Left colon (tissue), 2 donors: ENCODE results near the gene ZNF18. TPM values are rescaled to one million over a fixed set of nuclear protein-coding genes. Genes with fewer than 3 reads are reported as not detected.
"Not testable (repeated sequence)": the region's sequence is repeated elsewhere in the genome, so short reads cannot be mapped to it uniquely, and the experiment has no call there.

Experiments used
- ATAC-seq: fragments of 200-7000 bp; cut with Tn5 transposase; one replicate; pipeline ENCODE4 v1.9.1; 2020; ENCODE audit warnings: mild to moderate bottlenecking, moderate library complexity
- DNase-seq, 2 donors: peaks; one replicate each; pipeline ENCODE4 v3.0.0-alpha.2; 2020
- intact Hi-C, 2 donors: fragments of 100-400 bp; cut with DNase I in 1 of 2; cut with micrococcal nuclease in 1 of 2; formaldehyde crosslinking; loops; one replicate each; pipeline versions ENCODE4 v1.11.2 to v1.14.0; 2022; cut with DNase I, micrococcal nuclease
- total RNA-seq, 2 donors: library from RNA; stranded (reverse); fragmentation: NEBNext Ultra II Directional; extraction: Animal tissue kit (Norgen Biotek cat#: 25700); gene quantifications; one replicate each; pipeline ENCODE4 v1.2.1, GENCODE V29; 2021
- donor health status: DM: no; HTN: no; CAD: no.
- donor health status: DM: yes; HTN: yes; CAD: no.

ZNF18 gene
- total RNA-seq, 2 donors from 2014 or later, result 5.7 to 8.3 TPM

DNA sequence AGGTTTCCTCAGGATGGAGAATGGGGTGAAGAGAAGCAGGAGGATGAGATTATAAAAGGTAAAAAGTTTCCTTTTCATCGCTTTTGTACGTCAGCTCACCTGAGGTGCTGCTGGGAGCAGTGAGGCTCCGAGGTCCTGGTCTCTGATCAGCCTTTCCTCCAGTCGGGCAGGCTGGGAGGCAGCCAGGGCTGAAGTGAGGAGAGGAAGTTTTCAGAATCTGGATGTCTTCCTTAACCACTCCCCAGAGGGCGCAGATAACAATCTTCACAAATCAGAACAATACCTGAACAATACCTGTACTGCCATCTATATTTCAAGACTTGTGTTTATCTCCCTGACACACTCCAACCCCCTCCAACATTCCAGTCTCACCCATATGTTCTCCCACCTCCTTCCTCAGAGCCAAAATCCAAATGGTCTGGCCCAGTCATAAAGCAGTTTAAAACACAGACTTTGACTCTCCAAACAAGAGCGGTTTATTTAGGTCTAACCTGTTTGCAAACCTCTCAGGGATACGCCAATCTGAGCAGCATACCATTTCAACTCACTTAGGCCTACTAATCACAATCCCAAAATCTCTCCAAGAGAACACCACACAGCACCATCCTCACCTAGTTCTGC, 6.8 kb downstream of the ZNF18 start:
- DNase-seq (peak in 1 of 2 donors; percentile 40), ATAC-seq (peak; percentile 80)
- intact Hi-C loops, result no loop called here

DNA sequence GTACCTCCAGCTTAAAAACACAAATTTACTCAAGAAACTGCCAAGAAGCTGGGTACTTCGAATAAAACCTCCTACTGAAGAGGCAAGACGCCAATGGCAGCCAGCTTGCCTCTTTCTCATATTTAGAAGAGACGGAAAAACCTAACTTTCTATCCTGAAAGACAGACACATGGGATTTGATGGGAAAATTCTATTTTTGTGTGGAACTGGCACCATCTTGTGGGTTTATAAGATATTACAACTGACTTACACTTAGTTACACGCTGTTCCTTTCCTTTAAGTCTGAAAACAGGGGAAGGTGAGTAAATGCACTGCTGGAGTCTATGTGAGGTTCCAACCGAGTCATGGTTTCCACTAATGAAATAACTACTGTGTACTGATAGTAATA, 10.3 kb downstream of the ZNF18 start:
- intact Hi-C loops, result loop anchor here in 1 of 2 donors (10.0 kb wide), 1 partner anchor 1112 kb away; no protein-coding TSS in a partner anchor
- DNase-seq, result no peak
- no peak for ATAC-seq

DNA sequence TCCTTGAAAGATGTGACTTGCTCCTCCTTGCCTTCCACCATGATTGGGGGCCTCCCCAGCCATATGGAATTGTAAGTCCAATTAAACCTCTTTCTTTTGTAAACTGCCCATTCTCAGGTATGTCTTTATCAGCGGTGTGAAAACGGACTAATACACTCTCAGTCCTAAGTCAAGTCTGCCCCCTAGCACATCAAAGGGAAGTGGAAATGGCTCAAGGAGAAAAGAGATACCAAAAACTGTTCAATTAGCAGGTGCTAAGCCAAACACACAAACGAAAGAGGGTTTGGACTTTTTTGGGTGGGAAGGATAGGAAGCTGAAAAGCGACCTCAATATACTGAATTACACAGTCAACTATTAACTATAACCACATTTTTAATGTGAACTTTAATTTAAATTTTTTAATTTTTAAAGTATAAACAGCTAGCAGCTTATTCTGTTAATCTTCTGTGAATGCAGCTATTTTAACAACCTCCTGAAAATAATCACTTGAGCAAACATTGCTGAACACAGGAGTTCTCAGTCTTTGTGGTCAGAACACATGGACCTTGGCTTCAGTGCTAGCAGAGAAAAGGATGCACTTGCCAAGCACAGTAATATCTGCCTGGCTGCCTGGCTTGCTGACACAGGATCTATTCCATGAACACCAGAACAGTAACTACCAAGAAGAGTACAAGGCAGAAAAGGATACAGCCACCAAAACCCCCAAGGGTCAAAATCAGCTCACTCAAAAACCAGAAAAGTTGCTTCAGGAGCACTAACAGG, 10.9 kb downstream of the ZNF18 start:
- no peak for ATAC-seq
- DNase-seq, result no peak
- intact Hi-C loops, result loop anchor here in 1 of 2 donors (10.0 kb wide), 1 partner anchor 1112 kb away; no protein-coding TSS in a partner anchor

DNA sequence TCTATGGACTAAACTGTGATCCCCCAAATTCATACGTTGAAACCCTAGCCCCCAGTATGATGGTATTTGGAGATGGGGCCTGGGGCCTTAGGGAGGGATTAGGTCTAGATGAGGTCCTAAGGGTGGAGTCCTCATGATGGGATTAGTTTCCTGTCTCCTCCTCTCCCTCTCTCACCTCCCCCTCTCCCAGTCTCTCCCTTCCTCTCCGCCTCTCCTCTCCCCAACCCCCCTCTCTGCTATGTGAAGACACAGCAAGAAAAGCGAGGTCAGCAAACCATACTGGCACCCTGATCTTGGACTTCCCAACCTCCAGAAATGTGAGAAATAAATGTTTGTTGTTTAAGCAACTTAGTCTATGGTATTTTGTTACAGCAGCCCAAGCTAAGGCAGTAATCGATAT, 15.4 kb downstream of the ZNF18 start:
- DNase-seq (no peak), ATAC-seq (no peak)
- intact Hi-C loops, result loop anchor here in 1 of 2 donors (10.0 kb wide), 1 partner anchor 1107 kb away; no protein-coding TSS in a partner anchor

DNA sequence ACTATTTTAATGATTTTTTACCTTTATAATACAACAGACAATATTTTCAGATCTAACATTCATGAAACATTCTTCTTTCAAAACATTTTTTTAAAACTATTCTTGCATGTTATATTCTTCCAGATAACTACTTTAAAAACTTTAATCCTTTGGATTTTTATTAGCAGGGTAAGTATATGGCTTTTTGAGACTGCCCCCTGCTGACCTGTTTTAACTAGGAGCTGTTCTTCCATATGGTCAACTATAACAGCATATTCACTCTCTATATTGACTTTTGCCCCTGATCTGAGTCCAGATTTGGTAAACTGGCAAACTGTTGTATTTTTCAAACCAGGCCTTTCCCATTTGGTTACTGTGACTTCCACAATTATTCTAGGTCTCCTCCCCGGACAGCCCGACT, 16.5 kb downstream of the ZNF18 start:
- no peak for ATAC-seq

DNA sequence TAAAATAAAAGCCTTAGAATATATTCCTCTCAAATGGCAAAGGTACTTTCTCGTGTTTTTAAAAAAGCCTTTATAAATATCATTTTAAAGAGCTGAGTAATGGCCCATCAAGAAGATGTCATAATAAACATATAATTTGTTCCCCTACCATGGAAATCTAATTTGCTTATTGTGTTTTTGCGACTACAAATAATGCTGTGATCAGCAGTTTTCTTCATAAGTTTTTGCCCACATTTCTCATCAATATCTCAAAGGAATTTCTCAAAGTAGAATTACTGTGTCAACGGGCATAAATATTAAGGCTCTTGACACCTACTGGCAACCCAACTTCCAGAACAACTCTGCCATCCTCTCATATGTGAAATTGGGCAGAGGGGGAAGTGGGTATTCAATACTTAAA, 17.5 kb downstream of the ZNF18 start:
- ATAC-seq, result no peak
- DNase-seq, result no peak
- intact Hi-C loops, result loop anchor here in 1 of 2 donors (10.0 kb wide), 1 partner anchor 1105 kb away; no protein-coding TSS in a partner anchor

More for the DNA sequence above, 16.5 kb downstream of the ZNF18 start:
- intact Hi-C loops, result loop anchor here in 1 of 2 donors (10.0 kb wide), 1 partner anchor 1106 kb away; no protein-coding TSS in a partner anchor
- DNase-seq, result no peak

DNA sequence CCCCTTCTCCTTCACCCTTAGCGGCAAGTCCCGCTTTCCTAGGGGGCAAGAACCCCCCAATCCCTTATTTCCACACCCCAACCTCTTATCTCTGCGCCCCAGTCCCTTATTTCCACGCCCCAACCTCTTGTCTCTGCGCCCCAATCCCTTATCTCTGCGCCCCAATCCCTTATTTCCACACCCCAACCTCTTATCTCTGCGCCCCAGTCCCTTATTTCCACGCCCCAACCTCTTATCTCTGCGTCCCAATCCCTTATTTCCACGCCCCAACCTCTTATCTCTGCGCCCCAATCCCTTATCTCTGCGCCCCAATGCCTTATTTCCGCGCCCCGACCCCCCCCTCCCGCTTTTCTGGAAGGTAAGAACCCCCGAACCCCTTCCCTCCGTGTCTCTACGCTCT, 24.5 kb downstream of the ZNF18 start:
- ATAC-seq, intact Hi-C loops, DNase-seq: not testable (repeated sequence)

DNA sequence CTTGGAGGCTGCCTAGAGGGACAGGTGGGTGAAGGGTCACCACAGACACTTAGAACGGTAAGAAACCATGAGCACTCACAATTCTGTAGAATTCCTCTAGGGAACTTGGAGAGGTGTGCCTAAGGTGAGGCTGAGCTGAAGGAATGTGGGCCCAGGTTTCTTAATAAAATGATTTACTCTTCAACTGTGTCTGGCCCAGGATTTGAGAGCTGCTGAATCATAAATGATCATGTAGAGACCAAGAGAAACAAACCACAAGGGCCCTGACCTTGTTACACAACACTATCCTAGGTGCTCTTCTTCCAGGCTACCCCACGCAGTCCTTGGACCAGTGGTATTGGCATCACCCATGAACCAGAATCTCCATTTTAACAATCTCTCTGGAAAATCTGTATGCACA, 27.7 kb downstream of the ZNF18 start:
- no peak for ATAC-seq
- intact Hi-C loops, result no loop called here
- no peak for DNase-seq

DNA sequence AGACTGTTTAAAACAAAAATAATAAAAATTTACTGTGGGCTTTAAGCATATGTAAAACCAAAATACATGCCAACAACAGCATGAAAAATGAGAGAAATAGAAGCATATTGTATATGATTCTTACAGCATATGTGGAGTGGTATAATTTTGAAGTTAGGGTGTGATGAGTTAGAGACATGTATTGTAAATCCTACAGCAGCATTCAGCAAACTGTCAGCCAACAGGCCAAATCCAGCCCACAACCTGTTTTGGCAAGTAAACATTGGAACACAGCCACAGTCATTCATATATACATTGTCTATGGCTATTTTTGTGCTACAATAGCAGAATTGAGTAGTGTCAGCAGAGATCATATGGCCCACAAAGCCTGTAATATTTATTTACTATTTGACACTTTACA, 42.3 kb downstream of the ZNF18 start:
- DNase-seq (no peak), ATAC-seq (no peak)
- intact Hi-C loops, result no loop called here

DNA sequence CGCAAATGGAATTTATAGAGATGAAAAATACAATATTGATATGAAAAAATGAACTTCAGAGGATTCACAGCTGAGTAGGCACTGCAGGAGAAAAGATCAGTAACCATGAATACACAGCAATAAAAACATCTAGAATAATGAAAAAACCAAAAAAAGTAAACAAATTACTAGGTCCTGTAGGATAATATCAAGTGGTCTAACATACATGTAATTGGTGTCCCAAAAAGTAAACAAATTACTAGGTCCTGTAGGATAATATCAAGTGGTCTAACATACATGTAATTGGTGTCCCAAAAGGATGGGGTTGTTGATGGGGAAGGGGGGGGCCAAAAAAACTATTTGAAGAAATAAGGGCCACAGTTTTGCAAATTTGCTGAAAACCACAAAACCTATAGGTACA, 43.4 kb downstream of the ZNF18 start:
- intact Hi-C loops, result no loop called here
- DNase-seq (no peak), ATAC-seq (no peak)

DNA sequence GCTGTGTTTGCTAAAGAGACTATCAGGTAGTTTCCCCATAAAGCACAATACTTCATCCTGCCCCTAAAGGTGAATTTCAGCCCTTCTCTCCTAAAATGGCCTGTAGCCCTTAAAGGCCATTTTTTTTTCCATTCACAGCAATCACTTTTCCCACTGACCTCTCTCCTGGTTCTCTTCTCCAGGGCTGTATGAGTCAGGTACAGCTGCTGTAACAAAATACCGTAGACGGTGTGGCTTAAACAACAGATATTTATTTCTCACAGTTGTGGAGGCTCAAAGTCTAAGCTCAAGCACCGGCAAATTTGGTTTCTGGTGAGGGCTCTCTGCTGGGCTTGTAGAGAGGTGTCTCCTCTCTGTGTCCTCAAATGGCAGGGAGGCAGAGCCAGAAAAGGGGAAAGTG, 44.7 kb downstream of the ZNF18 start:
- DNase-seq, result no peak
- ATAC-seq, result no peak
- intact Hi-C loops, result no loop called here

DNA sequence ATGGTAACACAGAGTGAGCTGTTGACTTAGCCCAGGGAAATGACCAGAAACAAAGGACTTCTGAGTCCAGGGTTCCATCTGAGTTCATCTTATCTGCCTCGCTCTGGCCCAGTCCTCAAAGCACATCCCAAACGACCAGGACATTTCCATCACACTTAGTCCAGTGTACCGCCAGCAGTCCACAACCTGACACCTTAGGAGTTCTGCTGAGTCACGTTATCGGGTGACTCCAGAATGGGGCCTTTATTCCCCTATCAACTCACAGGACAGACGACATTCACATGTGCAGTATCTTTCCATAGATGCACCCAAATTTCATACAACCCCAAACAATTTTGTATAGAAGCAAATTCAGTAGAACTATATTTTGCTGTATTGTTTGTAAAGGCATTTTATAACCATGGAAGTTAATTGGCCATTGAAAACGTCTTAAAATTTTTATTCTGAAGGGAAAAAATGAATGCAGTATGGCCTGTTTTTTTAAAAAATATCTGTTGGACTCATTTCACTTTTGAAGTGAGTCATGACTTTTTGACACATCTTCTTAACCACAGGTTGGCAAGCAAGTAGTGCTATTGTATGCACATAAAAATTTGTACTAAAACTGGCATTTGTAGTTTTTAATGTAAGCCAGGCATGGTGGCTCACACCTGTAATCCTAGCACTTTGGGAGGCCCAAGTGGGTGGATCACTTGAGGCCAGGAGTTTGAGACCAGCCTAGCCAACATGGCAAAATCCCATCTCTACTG, 46.3 kb downstream of the ZNF18 start:
- DNase-seq (no peak), ATAC-seq (no peak)
- intact Hi-C loops, result no loop called here

DNA sequence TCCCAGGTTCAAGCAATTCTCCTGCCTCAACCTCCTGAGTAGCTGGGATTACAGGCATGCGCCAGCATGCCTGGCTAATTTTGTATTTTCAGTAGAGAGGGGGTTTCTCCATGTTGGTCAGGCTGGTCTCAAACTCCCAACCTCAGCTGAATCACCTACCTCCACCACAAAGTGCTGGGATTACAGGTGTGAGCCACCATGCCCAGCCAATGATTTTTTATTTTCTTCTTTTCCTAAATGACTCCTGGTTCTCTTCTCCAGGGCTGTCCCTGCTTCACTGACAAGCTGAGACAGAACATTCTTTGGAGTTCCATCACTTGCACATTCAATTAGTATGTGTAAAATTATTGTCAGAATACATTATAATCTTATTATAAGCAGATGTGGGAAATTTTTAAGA, 47.7 kb downstream of the ZNF18 start:
- intact Hi-C loops, ATAC-seq, DNase-seq: not testable (repeated sequence)

DNA sequence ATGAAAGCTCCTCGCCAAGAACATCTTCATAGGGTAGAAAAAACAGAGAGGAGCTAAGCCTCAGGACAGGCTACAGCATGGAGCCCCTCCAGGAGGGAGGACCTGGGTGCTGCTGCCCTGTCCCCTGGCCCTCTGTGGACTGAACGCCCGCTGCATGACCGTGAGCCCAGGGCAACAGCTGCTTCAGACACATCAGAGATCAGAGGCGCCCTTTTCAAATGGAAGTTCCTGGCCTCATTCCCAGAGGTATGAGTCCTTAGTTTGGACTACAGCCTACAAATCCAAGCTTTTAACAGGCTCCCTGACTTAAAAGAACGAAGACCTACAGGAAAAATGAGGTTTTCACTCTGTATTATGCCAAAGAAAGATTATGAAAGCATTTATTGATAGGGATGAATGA, 48.5 kb downstream of the ZNF18 start:
- DNase-seq, result no peak
- no peak for ATAC-seq
- intact Hi-C loops, result no loop called here

DNA sequence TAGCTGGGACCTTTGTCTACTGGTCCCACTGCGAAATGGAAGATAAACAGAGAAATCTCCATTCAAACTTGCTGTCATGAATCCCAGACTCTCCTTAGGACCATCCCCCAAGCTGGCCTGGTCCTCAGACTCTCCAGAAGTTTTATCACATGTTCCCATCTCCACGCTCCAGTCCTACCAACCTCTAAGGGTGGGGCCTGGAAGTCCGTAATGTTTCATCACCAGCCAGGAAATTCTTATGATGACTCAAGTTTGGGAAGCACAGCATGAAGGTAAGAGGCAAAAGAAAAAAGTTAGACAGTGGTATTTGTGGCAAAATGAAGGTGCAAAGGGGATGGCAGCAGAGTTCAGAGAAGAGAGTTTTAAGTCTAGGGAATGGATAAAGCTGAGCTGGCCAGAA, 52.7 kb downstream of the ZNF18 start:
- ATAC-seq (no peak), DNase-seq (no peak)
- intact Hi-C loops, result no loop called here

DNA sequence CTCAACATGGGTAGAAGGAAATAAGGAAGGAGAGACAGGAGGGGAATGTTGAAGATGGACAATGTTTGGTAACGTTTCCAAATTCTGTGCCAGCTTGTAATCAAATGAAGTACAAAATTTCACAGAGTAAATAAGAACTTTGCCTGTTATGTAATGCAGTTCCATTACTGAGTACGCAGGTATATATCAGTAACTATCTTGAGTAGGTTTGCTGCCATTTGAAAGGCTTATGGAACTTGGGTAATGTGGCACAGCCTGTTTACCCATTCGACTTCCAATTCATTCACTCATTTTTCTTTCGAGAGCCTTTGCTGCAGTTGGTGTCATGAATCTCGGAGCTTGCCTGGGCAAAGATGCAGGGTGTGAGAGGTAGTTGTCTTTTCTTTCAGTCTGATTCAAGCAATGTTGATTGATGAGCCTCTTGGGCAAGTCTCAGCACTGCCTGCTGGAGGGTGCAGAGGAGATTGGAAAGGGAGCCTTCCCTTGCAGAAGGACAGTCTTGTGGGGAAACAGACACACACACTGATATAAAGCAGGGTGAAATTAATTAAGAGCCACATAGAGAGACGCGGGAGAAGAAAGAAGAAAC, 53.4 kb downstream of the ZNF18 start:
- intact Hi-C loops, result no loop called here
- ATAC-seq (no peak), DNase-seq (no peak)

DNA sequence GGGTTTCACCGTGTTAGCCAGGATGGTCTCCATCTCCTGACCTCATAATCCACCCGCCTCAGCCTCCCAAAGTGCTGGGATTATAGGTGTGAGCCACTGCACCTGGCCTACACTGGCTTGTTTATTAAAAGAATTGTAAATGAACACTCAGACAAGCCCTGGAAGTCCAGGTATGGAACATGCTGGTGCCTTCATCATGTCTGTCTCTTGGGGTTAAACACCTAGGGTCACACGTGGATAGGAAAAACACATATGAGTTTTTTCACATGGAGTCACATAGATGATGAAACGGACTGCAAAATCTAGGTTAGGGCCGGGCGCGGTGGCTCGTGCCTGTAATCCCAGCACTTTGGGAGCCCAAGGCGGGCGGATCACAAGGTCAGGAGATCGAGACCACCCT, 54.2 kb downstream of the ZNF18 start:
- DNase-seq, intact Hi-C loops, ATAC-seq: not testable (repeated sequence)

DNA sequence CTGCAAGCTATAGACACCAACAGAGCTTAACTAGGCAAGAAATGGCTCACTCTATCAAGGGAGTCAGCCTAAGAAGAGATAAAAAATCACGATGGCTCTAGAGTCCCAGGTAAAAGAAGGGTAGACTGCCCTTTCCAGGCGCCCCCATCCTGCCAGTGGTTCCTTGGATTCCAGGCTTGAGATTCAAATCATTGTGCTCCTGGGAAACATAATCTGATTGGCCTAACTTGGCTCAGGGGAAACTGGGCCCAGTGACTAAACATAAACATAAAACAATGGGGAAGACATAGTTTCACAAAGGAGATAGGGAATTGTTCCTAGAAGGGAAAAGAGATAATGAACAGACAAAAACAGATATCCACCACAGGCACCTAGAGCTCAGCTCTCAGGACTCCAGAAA, 56.4 kb downstream of the ZNF18 start:
- no peak for ATAC-seq
- no peak for DNase-seq
- intact Hi-C loops, result no loop called here

DNA sequence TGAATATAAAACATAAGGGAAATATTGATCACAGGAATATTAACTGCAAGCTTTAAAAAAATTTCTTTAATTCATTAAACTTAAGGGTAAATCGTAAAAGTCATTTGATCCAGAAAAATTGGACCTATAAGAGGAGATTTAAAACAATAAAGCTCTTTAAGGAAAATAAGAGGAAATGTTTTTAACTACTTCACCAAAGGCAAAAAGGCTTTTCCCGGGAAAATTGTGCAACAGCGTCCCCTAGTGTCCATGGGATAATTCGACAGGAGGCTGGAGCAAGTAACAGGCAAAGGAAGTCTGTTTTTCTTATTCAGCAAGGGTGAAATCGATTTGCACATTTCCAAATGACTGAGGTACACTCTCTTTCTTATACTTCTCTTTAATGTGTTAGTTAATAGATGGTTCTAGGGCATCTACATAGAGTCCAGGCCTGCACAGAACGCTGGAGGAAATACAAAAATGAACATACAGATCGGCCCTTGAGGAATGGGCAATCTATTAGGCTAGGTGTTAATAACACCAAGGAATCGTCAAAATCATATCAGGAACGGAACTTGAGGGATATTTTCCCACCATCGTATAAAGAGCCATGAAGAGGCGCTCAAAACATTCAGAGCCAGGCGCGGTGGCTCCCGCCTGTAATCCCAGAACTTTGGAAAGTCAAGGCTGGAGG, 61.4 kb downstream of the ZNF18 start:
- ATAC-seq (peak; percentile 48), DNase-seq (peak in 1 of 2 donors; percentile 46)
- intact Hi-C loops, result no loop called here
